Osteoblast (primary cell): ENCODE results near the gene CEP170. TPM values are rescaled to one million over a fixed set of nuclear protein-coding genes. Genes with fewer than 3 reads are reported as not detected.

Experiments
- DNase-seq: peaks from one replicate; pipeline ENCODE4 v3.0.0; 2011; ENCODE audit warnings: low spot score, mixed read lengths; ENCODE audit not compliant: insufficient read length; ENCODE audit errors: missing footprints
- H2AFZ ChIP-seq: 2 replicates; pipeline ENCODE4 v1.6.0; 2011; ENCODE audit warnings: mild to moderate bottlenecking, low read length
- H3K27ac ChIP-seq: 2 replicates; pipeline ENCODE4 v1.5.1; 2011; ENCODE audit warnings: mild to moderate bottlenecking, low read depth, low read length, moderate library complexity
- H3K27me3 ChIP-seq: 2 replicates; pipeline ENCODE4 v1.6.0; 2012; ENCODE audit warnings: mild to moderate bottlenecking, control low read depth, inconsistent platforms, low read length, moderate library complexity; ENCODE audit not compliant: insufficient read depth
- H3K36me3 ChIP-seq: 2 replicates; pipeline ENCODE4 v1.5.1; 2011; ENCODE audit warnings: mild to moderate bottlenecking, low read length, control low read depth, moderate library complexity; ENCODE audit not compliant: insufficient read depth
- H3K4me1 ChIP-seq: 2 replicates; pipeline ENCODE4 v1.5.1; 2011; ENCODE audit warnings: mild to moderate bottlenecking, low read length, control low read depth, moderate library complexity; ENCODE audit not compliant: insufficient read depth
- H3K4me2 ChIP-seq: 2 replicates; pipeline ENCODE4 v1.6.0; 2011; ENCODE audit warnings: mild to moderate bottlenecking, low read length; ENCODE audit not compliant: insufficient read depth
- H3K4me3 ChIP-seq: fragments of 200-600 bp; sonication (generic); 3 replicates; pipeline ENCODE4 v1.5.1; 2012; ENCODE audit warnings: mild to moderate bottlenecking, low read length, inconsistent platforms; ENCODE audit not compliant: insufficient read depth
- H3K79me2 ChIP-seq: 2 replicates; pipeline ENCODE4 v1.6.0; 2012; ENCODE audit warnings: mild to moderate bottlenecking, low read length, control low read depth, inconsistent platforms; ENCODE audit not compliant: insufficient read depth
- H3K9me3 ChIP-seq: 2 replicates; pipeline ENCODE4 v1.5.1; 2011; ENCODE audit warnings: low read depth, low read length, control low read depth
- H4K20me1 ChIP-seq: 2 replicates; pipeline ENCODE4 v1.6.0; 2012; ENCODE audit warnings: mild to moderate bottlenecking, low read length, control low read depth; ENCODE audit not compliant: insufficient read depth
- total RNA-seq: library from RNA; depleted of rRNA; stranded (reverse); fragments of >200 nt; gene quantifications from 2 replicates; pipeline ENCODE4 v1.2.3, GENCODE V29; 2012
- TF ChIP-seq, protein P1 (sequence below): IDR thresholded peaks from 2 replicates; pipeline ENCODE4 v1.5.1; 2011; ENCODE audit warnings: mild to moderate bottlenecking, low read depth, low read length, moderate library complexity; ENCODE audit errors: extremely low read depth

Gene CEP170
- total RNA-seq, 1 donor, result 90.5 TPM

DNA sequence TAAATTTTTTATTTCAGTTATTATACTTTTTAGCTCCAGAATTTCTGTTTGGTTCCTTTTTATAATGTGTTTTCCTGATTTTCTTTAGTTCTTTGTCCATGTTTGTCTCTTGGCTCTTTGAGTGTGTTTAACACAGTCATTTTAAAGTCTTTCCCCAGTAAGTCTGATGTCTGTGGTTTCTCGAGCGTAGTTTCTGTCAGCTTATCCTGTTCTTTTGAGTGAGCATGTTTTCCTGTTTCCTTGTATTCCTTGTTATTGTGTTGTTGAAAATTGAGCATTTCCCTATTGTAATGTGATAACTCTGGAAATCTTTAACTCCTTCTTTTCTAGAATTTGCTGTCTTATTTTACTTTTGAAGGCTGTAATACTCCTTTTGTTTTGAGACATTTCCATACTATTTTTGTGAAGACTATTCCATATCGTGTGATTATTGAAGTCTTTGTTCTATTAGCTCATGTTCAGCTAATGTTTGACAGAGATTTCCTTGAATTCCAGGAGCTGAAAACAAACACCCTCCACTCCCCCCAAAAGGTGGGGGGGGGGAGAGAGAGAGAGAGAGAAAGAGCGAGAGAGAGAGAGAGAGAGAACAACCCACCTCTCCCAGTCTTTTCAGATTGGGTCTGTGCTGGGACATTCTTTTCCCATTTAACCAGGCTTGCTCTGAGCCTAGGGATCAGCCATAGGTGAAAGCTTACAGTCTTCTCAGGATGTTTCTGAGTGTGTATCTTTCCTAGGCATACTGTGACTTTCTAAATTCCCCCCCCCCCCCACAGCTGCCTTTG lies 39.1 kb upstream of the CEP170 start:
- TF ChIP-seq, protein P1, sequence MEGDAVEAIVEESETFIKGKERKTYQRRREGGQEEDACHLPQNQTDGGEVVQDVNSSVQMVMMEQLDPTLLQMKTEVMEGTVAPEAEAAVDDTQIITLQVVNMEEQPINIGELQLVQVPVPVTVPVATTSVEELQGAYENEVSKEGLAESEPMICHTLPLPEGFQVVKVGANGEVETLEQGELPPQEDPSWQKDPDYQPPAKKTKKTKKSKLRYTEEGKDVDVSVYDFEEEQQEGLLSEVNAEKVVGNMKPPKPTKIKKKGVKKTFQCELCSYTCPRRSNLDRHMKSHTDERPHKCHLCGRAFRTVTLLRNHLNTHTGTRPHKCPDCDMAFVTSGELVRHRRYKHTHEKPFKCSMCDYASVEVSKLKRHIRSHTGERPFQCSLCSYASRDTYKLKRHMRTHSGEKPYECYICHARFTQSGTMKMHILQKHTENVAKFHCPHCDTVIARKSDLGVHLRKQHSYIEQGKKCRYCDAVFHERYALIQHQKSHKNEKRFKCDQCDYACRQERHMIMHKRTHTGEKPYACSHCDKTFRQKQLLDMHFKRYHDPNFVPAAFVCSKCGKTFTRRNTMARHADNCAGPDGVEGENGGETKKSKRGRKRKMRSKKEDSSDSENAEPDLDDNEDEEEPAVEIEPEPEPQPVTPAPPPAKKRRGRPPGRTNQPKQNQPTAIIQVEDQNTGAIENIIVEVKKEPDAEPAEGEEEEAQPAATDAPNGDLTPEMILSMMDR, result no peak
- Histone ChIP-seq H3K36me3 (peaks cover 11% of the 10 kb centered on the region), H3K9me3 (no peaks in the 10 kb centered on the region), H3K27me3 (no peaks in the 10 kb centered on the region), H3K4me1 (peaks cover 7% of the 10 kb centered on the region), H3K79me2 (peaks cover 37% of the 10 kb centered on the region), H2AFZ (no peak overlapping the region), H3K4me2 (no peak overlapping the region), H3K27ac (no peak overlapping the region), H3K4me3 (no peak overlapping the region), H4K20me1 (no peaks in the 10 kb centered on the region)
- no peak for DNase-seq

DNA sequence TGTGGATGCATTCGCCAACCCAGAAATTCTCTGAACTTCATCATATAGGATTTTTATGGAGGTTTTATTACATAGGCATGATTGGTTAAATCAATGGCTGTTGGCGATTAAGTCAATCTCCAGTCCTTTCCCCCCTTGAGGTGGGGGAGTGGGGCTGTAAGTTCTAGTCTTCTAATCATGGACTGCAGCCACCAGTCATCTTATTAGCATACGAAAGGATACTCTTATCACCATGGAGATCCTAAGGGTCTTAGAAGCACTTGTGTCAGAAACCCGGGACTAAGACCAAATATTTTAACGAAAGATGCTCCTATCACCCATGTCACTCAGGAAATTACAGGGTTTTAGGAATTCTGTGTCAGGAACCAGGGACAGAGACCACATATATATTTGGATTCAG lies 37.0 kb upstream of the CEP170 start:
- Histone ChIP-seq H3K4me2 (no peak overlapping the region), H2AFZ (no peak overlapping the region), H3K27ac (no peak overlapping the region), H3K4me1 (peaks cover 21% of the 10 kb centered on the region), H3K4me3 (no peak overlapping the region), H3K27me3 (no peaks in the 10 kb centered on the region), H3K79me2 (peaks cover 35% of the 10 kb centered on the region), H3K9me3 (no peaks in the 10 kb centered on the region), H4K20me1 (no peaks in the 10 kb centered on the region), H3K36me3 (peaks cover 9% of the 10 kb centered on the region)
- TF ChIP-seq, protein P1, result no peak
- DNase-seq, result no peak

DNA sequence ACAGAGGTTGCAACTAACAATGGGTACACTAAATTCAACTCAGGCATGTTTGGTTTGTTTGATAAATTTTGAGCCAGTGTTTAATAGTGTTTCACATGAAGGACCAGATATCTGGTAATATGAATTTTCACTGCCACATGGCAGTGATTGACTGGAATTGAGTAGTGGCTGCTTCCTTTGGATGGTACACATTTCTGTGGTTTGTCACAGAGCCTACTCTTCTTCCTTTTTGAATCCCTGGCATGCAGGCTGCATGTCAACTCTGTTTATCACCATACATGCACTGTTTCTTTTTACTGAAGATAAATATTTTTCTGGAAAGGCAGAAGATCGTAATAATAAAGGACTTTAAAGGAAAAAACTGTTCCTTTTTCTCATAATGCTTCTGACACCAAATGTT lies 36.2 kb upstream of the CEP170 start:
- H3K4me2 ChIP-seq, result peak overlapping the region; percentile 16

DNA sequence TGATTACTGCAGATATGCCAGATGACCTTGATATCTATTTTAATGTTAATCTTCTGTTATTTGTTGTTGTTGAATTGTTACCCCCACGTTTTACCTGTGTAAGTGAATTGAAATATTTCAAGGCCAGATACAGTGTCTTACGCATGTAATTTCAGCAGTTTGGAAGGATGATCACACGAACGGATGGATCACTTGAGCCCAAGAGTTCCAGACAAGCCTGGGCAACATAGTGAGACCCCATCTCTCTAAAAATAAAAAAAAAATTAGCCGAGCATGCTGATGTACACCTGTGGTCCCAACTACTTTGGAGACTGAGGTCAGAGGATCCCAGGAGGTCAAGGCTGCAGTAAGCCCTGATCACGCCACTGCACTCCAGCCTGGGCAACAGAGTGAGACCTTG lies 33.0 kb upstream of the CEP170 start:
- Histone ChIP-seq H3K79me2 (peaks cover 38% of the 10 kb centered on the region), H3K36me3 (peaks cover 6% of the 10 kb centered on the region), H3K27ac (peak overlapping the region; percentile 77), H3K4me1 (peaks cover 44% of the 10 kb centered on the region), H3K27me3 (no peaks in the 10 kb centered on the region), H3K4me3 (no peak overlapping the region), H4K20me1 (no peaks in the 10 kb centered on the region), H3K4me2 (peak overlapping the region; percentile 16), H2AFZ (no peak overlapping the region), H3K9me3 (no peaks in the 10 kb centered on the region)
- no peak for DNase-seq
- TF ChIP-seq, protein P1, result no peak

More for the DNA sequence above, 36.2 kb upstream of the CEP170 start:
- H4K20me1 ChIP-seq, result no peaks in the 10 kb centered on the region
- H3K36me3 ChIP-seq, result peaks cover 6% of the 10 kb centered on the region
- TF ChIP-seq, protein P1, result no peak
- no peaks in the 10 kb centered on the region for H3K27me3 ChIP-seq
- H3K27ac ChIP-seq, result no peak overlapping the region
- no peak overlapping the region for H2AFZ ChIP-seq
- peaks cover 29% of the 10 kb centered on the region for H3K4me1 ChIP-seq
- no peak for DNase-seq
- no peaks in the 10 kb centered on the region for H3K9me3 ChIP-seq
- no peak overlapping the region for H3K4me3 ChIP-seq
- peaks cover 35% of the 10 kb centered on the region for H3K79me2 ChIP-seq
